Measurements from ENCODE around the gene FAM136A. TPM values are rescaled to one million over a fixed set of nuclear protein-coding genes. Genes with fewer than 3 reads are reported as not detected.

Gene FAM136A
- total and polyA plus RNA-seq, 2 of the 13 experiments (the other 11 are each of a cell fraction or from before 2014, with no cell fraction given): 77.8 to 126 TPM

DNA sequence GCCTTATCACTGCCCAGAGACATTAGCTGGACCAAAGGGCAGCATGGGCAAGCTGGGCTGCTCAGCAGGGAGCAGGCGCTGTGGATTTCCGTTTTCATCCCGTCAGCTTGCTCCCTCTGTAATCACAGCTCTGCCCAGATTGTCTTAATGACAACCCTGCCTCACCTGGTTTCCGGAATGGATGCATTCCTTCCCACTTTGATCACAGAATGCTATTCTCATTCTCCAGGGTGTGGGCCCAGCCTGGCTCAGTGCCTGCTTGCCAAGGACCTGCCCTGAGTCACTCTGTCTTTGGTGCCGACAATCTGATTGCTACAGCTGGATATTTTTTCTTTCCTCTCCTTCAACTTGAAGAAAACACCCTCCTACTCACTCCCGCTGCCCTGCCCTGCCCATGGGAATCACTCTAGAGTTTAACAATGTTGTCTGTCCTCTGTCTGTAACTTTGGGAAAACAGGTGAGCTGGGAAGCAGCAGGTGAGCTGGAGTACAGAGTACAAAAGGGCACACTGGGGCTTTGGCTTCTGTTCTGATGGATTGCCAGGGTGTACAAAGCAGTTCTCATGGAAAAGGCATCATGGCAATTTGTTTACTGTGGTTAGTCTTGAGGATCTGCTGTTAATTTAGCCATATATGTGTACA, 27.2 kb upstream of the FAM136A start (continued):
- TF ChIP-seq PCBP1 (IDR thresholded peaks at IDR 0.05; ENCODE audit: borderline replicate concordance, low read depth, low read length) (no peak), MIER3 (CRISPR knock-in tag; IDR thresholded peaks at IDR 0.05; ENCODE audit: borderline replicate concordance) (no peak), CC2D1A (CRISPR knock-in tag; IDR thresholded peaks at IDR 0.05) (no peak), U2AF2 (IDR thresholded peaks at IDR 0.05; ENCODE audit: low read depth, low read length) (no peak), ZC3H4 (CRISPR knock-in tag; IDR thresholded peaks at IDR 0.05; ENCODE audit: borderline replicate concordance) (no peak), SOX5 (CRISPR knock-in tag; IDR thresholded peaks at IDR 0.05; ENCODE audit: borderline replicate concordance) (0 out of 2 replicates have a peak, but pooled peaks have one; percentile 1), FOSL2 (CRISPR knock-in tag; IDR thresholded peaks at IDR 0.05) (peak; percentile 56), TAF15 (IDR thresholded peaks at IDR 0.05; ENCODE audit: low read depth, low read length, poor library complexity, severe bottlenecking) (no peak), KDM5B (CRISPR knock-in tag; IDR thresholded peaks at IDR 0.05; ENCODE audit: borderline replicate concordance) (no peak)
- TF ChIP-seq, protein P1, sequence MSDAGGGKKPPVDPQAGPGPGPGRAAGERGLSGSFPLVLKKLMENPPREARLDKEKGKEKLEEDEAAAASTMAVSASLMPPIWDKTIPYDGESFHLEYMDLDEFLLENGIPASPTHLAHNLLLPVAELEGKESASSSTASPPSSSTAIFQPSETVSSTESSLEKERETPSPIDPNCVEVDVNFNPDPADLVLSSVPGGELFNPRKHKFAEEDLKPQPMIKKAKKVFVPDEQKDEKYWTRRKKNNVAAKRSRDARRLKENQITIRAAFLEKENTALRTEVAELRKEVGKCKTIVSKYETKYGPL (CRISPR knock-in tag; IDR thresholded peaks at IDR 0.05): no peak
- TF ChIP-seq, protein P2, sequence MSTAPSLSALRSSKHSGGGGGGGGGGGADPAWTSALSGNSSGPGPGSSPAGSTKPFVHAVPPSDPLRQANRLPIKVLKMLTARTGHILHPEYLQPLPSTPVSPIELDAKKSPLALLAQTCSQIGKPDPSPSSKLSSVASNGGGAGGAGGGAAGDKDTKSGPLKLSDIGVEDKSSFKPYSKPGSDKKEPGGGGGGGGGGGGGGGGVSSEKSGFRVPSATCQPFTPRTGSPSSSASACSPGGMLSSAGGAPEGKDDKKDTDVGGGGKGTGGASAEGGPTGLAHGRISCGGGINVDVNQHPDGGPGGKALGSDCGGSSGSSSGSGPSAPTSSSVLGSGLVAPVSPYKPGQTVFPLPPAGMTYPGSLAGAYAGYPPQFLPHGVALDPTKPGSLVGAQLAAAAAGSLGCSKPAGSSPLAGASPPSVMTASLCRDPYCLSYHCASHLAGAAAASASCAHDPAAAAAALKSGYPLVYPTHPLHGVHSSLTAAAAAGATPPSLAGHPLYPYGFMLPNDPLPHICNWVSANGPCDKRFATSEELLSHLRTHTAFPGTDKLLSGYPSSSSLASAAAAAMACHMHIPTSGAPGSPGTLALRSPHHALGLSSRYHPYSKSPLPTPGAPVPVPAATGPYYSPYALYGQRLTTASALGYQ (CRISPR knock-in tag; IDR thresholded peaks at IDR 0.05): no peak
- TF ChIP-seq, protein P3, sequence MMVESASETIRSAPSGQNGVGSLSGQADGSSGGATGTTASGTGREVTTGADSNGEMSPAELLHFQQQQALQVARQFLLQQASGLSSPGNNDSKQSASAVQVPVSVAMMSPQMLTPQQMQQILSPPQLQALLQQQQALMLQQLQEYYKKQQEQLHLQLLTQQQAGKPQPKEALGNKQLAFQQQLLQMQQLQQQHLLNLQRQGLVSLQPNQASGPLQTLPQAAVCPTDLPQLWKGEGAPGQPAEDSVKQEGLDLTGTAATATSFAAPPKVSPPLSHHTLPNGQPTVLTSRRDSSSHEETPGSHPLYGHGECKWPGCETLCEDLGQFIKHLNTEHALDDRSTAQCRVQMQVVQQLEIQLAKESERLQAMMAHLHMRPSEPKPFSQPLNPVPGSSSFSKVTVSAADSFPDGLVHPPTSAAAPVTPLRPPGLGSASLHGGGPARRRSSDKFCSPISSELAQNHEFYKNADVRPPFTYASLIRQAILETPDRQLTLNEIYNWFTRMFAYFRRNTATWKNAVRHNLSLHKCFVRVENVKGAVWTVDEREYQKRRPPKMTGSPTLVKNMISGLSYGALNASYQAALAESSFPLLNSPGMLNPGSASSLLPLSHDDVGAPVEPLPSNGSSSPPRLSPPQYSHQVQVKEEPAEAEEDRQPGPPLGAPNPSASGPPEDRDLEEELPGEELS (CRISPR knock-in tag; IDR thresholded peaks at IDR 0.05): no peak
- TF ChIP-seq, protein P4, sequence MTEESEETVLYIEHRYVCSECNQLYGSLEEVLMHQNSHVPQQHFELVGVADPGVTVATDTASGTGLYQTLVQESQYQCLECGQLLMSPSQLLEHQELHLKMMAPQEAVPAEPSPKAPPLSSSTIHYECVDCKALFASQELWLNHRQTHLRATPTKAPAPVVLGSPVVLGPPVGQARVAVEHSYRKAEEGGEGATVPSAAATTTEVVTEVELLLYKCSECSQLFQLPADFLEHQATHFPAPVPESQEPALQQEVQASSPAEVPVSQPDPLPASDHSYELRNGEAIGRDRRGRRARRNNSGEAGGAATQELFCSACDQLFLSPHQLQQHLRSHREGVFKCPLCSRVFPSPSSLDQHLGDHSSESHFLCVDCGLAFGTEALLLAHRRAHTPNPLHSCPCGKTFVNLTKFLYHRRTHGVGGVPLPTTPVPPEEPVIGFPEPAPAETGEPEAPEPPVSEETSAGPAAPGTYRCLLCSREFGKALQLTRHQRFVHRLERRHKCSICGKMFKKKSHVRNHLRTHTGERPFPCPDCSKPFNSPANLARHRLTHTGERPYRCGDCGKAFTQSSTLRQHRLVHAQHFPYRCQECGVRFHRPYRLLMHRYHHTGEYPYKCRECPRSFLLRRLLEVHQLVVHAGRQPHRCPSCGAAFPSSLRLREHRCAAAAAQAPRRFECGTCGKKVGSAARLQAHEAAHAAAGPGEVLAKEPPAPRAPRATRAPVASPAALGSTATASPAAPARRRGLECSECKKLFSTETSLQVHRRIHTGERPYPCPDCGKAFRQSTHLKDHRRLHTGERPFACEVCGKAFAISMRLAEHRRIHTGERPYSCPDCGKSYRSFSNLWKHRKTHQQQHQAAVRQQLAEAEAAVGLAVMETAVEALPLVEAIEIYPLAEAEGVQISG (CRISPR knock-in tag; IDR thresholded peaks at IDR 0.05): 0 out of 2 replicates have a peak, but pooled peaks have one; percentile 4
- TF ChIP-seq, protein P5, sequence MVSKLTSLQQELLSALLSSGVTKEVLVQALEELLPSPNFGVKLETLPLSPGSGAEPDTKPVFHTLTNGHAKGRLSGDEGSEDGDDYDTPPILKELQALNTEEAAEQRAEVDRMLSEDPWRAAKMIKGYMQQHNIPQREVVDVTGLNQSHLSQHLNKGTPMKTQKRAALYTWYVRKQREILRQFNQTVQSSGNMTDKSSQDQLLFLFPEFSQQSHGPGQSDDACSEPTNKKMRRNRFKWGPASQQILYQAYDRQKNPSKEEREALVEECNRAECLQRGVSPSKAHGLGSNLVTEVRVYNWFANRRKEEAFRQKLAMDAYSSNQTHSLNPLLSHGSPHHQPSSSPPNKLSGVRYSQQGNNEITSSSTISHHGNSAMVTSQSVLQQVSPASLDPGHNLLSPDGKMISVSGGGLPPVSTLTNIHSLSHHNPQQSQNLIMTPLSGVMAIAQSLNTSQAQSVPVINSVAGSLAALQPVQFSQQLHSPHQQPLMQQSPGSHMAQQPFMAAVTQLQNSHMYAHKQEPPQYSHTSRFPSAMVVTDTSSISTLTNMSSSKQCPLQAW (CRISPR knock-in tag; IDR thresholded peaks at IDR 0.05): peak; percentile 46; the same call in 1 of the 2 replicates
- TF ChIP-seq, protein P6, sequence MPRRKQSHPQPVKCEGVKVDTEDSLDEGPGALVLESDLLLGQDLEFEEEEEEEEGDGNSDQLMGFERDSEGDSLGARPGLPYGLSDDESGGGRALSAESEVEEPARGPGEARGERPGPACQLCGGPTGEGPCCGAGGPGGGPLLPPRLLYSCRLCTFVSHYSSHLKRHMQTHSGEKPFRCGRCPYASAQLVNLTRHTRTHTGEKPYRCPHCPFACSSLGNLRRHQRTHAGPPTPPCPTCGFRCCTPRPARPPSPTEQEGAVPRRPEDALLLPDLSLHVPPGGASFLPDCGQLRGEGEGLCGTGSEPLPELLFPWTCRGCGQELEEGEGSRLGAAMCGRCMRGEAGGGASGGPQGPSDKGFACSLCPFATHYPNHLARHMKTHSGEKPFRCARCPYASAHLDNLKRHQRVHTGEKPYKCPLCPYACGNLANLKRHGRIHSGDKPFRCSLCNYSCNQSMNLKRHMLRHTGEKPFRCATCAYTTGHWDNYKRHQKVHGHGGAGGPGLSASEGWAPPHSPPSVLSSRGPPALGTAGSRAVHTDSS (CRISPR knock-in tag; conservative IDR thresholded peaks at IDR 0.05): no peak
- TF ChIP-seq, protein P7, sequence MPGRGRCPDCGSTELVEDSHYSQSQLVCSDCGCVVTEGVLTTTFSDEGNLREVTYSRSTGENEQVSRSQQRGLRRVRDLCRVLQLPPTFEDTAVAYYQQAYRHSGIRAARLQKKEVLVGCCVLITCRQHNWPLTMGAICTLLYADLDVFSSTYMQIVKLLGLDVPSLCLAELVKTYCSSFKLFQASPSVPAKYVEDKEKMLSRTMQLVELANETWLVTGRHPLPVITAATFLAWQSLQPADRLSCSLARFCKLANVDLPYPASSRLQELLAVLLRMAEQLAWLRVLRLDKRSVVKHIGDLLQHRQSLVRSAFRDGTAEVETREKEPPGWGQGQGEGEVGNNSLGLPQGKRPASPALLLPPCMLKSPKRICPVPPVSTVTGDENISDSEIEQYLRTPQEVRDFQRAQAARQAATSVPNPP (CRISPR knock-in tag; IDR thresholded peaks at IDR 0.05): no peak

Data from HepG2 (cell line).